ENCODE measurements around the gene APOA5.
"Not testable (repeated sequence)": the region's sequence is repeated elsewhere in the genome, so short reads cannot be mapped to it uniquely, and the experiment has no call there.

The APOA5 gene

DNA sequence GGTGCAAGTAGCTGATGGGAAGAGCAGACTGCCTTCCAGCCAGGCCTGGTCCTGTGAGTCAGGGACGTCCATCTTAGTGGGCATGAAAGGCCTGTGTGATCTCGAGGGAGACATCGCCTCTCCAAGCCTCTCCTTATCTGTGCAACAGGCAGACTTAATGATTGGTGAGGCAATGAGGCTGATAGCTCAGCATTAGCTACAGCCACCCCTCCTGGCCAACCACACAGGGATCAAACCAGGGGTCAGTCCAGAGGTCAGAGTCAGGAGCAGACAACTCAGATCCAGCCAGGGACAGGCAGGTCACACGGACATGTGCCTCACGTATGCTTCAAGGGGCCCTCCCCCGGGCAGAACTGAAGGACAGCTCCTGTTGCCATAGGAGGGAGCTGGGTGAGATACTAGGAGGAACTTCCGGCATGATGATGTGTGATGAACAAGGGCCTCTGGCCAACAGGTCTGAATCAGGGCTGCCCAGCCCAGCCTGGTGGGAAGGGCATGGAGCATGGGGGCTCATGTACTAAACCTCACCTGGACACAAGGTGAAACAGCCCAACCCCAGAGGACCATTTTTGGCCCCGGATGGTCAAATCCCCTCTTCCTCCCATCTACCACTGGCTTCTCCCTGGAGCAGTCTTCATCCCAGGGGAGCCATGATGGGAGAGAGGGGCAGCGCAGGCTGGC is 35.2 kb upstream of the APOA5 start:
- no peak for DNase-seq

DNA sequence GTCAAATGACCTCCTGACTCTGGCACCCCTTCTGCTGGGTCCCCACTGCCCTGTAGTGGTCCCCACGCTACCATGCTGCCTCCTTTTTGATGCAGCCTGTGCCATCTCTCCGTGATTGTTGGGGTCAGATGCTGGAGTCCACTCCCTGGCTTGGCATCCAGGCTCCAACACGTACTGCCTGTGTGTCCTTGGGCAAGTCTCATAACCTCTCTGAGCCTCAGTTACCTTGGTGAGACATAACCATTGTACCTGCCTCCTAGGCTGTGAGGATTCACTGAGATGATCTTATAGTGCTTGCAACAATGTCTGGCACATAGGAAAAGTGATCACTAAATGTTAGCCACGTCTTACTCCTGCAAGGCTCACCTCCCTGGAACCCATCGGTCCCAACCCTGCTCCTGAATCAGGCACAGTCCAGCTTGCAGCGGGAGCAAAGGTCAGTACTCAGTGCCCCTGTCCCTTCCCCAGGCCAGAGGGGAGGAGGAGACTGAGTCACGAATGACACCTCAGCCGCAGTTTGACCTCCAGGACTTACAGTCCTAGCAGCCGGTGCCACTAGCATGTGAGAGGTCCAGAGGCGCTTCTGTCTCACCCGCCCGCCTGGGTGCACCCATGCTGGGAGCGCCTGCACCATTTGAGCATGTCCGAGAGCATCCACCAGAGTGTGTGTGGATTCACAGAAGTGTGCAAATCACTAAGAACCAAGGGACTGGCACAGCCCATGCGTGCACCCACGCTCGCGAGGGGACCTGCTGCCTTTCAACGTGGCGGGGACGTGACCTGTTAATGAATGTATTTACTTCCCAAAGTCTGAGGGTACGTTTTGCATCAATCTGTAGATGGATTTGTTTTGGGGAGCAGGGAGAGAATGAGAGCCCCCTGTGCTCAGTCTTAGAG is 34.4 kb upstream of the APOA5 start:
- no peak for DNase-seq

DNA sequence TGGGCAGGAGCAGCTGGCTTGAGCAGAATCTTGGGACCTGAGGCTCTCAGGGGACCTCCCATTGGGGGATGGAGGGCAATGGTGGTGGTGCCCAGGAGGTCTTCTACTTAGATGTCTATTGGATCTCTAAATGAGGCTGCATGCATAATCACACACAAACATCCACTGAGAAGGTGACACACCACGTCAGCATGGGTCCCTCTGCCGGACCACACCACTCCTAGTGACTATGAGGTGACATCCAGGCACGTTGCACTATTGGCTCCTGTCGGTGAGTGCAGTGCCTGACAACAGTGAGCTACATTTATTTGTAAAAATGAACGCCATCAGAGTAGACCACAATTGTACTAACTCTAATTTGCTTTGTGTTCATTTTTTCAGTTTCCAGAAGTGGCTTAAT is 33.8 kb upstream of the APOA5 start:
- no peak for DNase-seq

DNA sequence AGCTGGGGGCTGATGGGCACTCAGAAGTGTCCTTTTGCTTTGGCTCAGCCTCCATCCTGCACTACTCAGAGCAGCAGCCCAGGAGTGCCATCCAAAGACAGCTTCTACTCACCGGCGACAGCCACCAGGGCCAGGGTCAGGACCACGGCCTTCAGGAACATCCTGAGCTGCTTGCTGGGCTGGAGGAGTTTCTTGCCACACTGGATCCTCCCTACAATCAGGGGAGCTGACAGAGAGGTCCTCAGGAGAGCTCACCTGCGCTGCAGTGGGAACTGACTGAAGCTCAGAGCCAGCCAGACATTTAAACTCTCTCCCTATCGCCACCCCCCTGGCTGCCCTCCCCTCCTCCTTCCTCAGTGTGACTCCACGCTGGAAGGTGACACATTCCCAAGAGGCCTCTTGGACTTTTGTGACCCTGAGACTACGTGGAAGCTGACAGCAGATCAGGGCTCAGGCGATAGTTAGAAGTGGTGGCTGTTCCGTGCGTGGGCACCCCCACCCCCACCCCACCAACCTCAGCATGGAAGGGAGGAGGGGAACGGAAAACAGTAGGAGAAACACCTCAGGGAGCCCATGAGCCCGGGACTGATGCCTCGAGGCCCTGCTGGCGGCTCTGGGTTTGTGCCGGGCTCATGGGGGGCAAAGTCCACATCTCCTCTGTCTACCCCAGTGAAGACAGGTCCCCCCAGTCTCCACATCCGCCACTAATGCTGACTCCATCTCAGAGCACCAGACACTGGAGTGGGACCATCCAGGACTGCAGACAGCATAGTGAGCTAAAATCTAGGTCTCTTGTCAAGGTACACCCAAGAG is 31.6 kb upstream of the APOA5 start, which contains the start of gene APOA4:
Gene APOA4 (minus strand): TSS at position 274 of the 813 bp plus-strand sequence. CDS start 113 bp downstream, at position 161.
- no peak for DNase-seq

GRCh38 chr11:116822575-116822974 is 30.9 kb upstream of the APOA5 start:
- no peak for DNase-seq

DNA sequence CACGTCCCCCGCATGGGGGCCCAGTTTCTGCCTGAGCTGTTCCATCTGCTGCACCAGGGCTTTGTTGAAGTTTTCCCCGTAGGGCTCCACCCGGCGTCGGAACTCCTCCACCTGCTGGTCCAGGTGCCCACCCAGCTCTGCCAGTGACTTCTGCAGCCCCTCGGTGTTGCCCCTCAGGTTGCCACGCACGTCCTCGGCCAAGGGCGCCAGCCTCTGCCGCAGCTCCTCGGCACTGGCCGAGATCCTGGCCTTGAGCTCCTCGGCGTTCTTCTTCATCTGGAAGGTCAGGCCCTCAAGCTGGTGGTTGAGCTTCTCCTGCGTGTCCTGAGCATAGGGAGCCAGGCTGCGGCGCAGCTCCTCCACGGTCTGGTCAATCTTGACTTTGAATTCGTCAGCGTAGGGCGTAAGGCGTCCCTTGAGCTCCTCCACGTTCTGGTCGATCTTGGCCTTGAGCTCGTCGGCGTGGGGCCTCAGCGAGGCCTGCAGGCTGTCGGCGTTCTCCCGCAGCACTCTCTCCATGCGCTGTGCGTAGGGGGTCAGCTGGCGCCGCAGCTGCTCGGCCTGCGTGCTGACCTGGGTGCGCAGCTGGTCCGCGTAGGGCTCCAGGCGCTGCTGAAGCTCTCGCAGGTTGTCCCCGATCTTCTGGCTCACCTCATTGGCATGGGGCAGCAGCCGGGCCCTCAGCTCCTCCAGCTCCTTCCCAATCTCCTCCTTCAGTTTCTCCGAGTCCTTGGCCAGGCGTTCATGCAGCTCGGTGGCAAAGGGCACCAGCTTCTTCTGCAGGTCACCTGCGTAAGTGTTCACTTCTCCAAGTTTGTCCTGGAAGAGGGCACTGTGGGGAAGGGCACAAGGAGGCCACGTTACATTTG is 29.6 kb upstream of the APOA5 start:
- no peak for DNase-seq

GRCh38 chr11:116819049-116819448 is 27.4 kb upstream of the APOA5 start:
- no peak for DNase-seq

DNA sequence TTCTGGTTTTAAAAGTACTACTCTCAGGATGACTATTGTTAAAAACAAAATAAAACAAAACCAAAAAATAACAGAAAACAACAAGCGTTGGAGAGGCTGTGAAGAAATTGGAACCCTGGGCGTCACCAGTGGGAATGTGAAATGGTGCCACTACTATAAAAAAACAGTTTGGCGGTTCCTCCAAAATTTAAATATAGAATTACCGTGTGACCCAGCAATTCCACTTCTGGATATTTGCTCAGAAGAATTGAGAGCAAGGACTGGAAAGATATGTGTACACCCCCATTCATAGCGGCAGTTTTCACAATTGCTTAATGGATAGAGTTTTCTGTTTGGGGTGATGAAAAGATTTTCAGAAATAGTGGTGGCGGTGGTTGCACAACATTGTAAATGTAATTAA is 22.8 kb upstream of the APOA5 start:
- DNase-seq: no peak

DNA sequence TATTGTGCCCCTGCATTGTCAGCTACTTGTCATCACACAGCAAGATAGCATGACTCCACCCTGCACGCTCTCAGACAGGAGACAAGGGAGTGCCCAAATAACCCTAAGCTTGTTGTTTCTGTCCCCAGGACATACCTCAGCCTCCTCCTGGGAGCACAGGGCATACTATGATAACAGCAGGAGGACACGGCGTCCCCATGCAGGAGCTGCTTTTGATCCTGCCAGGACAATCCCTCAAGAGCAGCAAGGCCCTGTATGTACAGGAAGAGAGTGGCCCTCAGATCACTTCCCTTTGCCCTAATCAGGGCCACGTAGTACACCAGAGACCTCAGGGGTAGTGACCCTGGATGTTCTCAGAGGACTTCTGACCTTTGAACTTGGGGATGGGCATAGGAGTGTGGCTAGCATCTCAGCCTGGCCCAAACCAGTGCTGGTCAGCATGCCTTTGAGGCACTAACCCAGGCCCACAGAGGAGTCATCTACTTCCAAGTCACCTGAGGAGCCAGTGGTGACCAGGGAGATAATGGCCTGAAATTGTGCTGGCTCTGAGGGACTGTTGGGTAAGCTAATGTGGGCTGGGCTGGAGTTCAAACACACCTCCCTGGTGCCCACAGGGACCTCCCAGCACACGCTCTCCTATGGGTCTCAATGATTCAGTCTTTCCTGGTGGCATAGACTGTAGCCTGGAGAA is 22.2 kb upstream of the APOA5 start:
- DNase-seq: peak; percentile 45

- DNase-seq: no peak
These were observed 21.5 kb upstream of the APOA5 start for GRCh38 chr11:116813170-116813569.

GRCh38 chr11:116812109-116812508 is 20.4 kb upstream of the APOA5 start:
- DNase-seq: no peak

- no peak for DNase-seq
These were observed 19.5 kb upstream of the APOA5 start for GRCh38 chr11:116811194-116811593.

DNA sequence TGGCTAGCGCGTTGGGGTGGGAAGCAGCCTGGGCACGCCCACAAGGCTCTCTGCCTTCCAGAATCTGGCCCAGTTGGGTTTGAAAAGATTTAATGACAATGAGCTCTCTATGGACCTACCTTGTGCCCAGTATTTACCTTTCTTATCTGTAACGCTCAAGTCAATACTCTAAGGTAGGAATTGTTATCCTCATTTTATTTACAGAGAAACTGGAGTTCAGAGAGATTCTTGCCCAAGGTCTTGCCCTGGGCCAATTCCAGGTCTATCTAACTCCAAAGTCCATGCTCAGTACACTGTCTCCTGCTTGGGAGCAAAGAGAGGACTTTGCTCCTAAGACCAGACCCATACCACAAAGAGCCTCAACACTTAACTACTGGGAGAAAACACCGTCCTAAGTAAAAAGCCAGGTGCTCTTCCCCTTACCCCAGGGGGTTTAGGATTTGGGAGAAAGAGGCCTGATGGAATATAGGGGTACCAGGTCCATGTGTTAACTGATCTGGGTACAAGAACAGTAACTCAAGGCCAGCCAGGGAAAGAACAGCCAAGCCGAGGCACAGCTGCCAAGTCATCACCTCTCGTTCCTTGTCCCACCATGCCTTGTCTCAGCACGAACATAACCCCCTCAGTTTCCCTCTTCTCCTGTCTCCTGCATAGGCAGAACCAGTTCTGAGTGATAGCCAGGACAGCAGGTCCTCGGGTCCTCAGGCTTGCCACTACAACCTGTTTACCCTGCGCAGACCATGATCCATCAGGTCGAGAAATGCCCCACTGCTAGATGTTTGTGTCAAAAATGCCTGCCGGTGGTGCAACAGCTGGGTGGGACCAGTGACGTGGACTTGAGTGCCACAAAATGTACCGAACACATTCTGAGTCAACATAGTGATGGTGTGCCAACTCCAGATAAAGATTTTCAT is 16.8 kb upstream of the APOA5 start:
- DNase-seq: no peak

DNA sequence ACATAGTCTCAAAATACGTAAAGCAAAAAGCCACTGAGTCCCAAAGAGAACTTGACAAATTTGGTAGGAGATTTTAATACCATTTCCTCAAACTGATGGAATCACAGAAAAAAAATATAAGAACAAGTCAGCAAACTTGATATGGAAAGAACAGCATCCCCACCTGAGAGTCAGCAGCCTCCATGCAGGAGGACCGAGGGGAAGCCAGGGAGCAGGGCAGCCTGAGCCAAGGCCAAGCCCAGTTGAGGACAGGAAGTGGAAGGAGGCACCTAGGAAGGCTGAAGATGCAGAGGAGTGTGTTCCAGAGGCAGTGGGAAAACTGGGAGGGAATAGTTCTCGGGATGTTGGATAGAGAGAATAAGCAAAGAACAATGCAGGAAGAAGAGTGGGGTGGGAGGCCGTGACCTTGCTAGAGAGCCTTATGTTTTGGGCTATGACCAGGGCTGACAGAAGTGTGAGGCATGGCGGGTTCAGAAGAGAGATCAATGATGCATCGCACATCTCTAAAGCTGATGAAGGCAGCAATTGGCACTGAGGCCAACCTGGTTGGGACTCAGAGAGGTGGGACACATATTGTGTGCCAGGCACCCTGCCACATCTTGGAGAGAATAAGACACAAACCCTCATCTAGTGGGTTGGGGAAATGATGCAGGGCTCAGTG is 16.1 kb upstream of the APOA5 start:
- no peak for DNase-seq

DNA sequence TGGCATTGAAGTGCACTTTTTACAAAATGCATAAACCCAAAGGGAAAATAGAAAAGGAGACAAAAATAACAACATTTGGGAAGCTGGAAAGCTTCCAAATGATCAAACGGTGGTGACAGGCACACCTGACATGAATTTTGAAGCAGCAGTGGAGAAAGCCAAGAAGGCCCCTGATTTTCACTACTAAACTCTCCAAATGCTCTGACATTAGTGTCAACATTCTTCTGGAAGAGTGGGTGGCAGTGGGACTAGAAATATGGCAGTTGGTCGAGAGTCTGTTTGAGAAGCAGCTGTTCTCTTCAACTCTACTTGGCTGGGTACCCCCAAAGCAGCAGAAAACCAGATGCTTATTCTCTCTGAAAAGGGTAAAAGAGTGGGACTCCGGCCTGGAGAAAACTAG is 12.3 kb upstream of the APOA5 start:
- no peak for DNase-seq

- DNase-seq: not testable (repeated sequence)
These were observed 10.0 kb upstream of the APOA5 start for GRCh38 chr11:116801662-116802061.

DNA sequence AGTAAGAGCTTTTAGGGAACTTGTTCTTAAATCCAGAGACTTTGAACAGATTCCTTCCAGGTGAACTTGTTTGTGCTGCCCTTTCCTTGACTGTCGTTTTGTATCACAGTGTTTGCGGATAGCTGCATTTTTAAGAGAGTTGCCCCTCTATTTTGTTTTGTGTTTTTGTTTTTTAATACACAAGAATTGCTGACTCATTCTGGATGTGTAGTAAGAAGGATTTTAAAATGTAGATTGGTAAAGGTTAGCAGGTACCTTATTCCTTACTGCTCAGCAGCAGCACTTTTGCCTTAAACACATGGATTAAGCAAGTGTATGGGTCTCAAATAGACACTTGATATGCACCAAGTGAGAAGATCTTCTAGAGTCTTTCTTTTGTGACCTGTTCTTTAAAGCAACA is 8.9 kb upstream of the APOA5 start:
- DNase-seq: no peak

DNA sequence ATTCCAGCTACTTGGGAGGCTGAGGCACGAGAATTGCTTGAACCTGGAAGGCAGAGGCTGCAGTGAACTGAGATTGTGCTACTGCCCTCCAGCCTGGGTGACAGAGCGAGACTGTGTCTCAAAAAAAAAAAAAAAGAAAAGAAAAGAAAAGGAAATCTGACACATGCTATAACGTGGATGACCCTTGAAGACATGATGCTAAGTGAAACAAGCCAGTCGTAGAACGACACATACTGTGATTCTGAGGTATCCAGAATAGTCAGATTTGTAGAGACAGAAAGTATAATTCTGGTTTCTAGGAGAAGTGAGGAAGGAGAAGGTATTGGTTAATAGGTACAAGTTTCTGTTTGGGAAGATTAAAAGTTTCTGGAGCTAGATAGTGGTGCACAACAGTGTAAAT is 6.7 kb upstream of the APOA5 start:
- DNase-seq: no peak

GRCh38 chr11:116797816-116798215 is 6.1 kb upstream of the APOA5 start:
- peak; percentile 21 for DNase-seq

- no peak for DNase-seq
These were observed 4.9 kb upstream of the APOA5 start for GRCh38 chr11:116796548-116796947.

Data from hematopoietic multipotent progenitor cell treated with erythropoietin and hydrocortisone succinate and interleukin-3 and kit ligand, for 6 days (in vitro differentiated cells).